ENCODE measurements around the gene NOL4L. TPM values are rescaled to one million over a fixed set of nuclear protein-coding genes. Genes with fewer than 3 reads are reported as not detected.

NOL4L gene
- total and polyA plus RNA-seq, 2 experiments from 2014 or later = 35.6 to 42.9 TPM

- H3K4me2 ChIP-seq = peak overlapping the region; percentile 83
- no peaks in the 10 kb centered on the region for H3K9me2 ChIP-seq (replicated peaks; ENCODE audit: insufficient read depth)
- H3K36me3 ChIP-seq (replicated peaks; ENCODE audit: insufficient read depth, low read depth) = no peaks in the 10 kb centered on the region
- 84% methylated on average over 18 of the region's 18 CpGs for WGBS (ENCODE audit: low lambda C conversion rate, missing lambda C conversion rate)
- H3K27me3 ChIP-seq = no peaks in the 10 kb centered on the region
- H3K9me3 ChIP-seq (ENCODE audit: low read depth) = no peaks in the 10 kb centered on the region
- DNase-seq (ENCODE audit: low spot score) = no peak
- no peak overlapping the region for H3K4me3 ChIP-seq
- H2AFZ ChIP-seq = no peak overlapping the region
- TF ChIP-seq CTCF (IDR thresholded peaks at IDR 0.05; ENCODE audit: poor library complexity) (no peak), EZH2phosphoT487 (IDR thresholded peaks at IDR 0.05; ENCODE audit: low read depth, severe bottlenecking, unreplicated experiment) (no peak), EZH2 (IDR thresholded peaks at IDR 0.05; ENCODE audit: borderline replicate concordance) (no peak)
- H3K79me2 ChIP-seq = peaks cover 7% of the 10 kb centered on the region
- no peaks in the 10 kb centered on the region for H4K20me1 ChIP-seq (ENCODE audit: insufficient read depth, poor library complexity, severe bottlenecking)
- peaks cover 34% of the 10 kb centered on the region for H3K4me1 ChIP-seq (ENCODE audit: insufficient read depth)
- peak overlapping the region; percentile 64 for H3K27ac ChIP-seq
Observed at GRCh38 chr20:32535316-32535952, 49.7 kb downstream of the NOL4L start.

GRCh38 chr20:32534661-32535240, 50.4 kb downstream of the NOL4L start:
- 57% methylated on average over 8 of the region's 8 CpGs for WGBS (ENCODE audit: low lambda C conversion rate, missing lambda C conversion rate)
- Histone ChIP-seq H3K9me2 (replicated peaks; ENCODE audit: insufficient read depth) (no peaks in the 10 kb centered on the region), H3K4me3 (no peak overlapping the region), H3K4me1 (ENCODE audit: insufficient read depth) (peaks cover 27% of the 10 kb centered on the region), H3K4me2 (no peak overlapping the region), H2AFZ (no peak overlapping the region), H3K9me3 (ENCODE audit: low read depth) (no peaks in the 10 kb centered on the region), H3K79me2 (peaks cover 3% of the 10 kb centered on the region), H3K36me3 (replicated peaks; ENCODE audit: insufficient read depth, low read depth) (no peaks in the 10 kb centered on the region), H4K20me1 (ENCODE audit: insufficient read depth, poor library complexity, severe bottlenecking) (no peaks in the 10 kb centered on the region), H3K27me3 (no peaks in the 10 kb centered on the region), H3K27ac (no peak overlapping the region)
- TF ChIP-seq CTCF (IDR thresholded peaks at IDR 0.05; ENCODE audit: poor library complexity) = no peak
- no peak for TF ChIP-seq EZH2 (IDR thresholded peaks at IDR 0.05; ENCODE audit: borderline replicate concordance)
- TF ChIP-seq EZH2phosphoT487 (IDR thresholded peaks at IDR 0.05; ENCODE audit: low read depth, severe bottlenecking, unreplicated experiment) = no peak
- DNase-seq (ENCODE audit: low spot score) = no peak

- no peak for DNase-seq (ENCODE audit: low spot score)
- no peaks in the 10 kb centered on the region for H3K9me2 ChIP-seq (replicated peaks; ENCODE audit: insufficient read depth)
- TF ChIP-seq EZH2 (IDR thresholded peaks at IDR 0.05; ENCODE audit: borderline replicate concordance) (no peak), EZH2phosphoT487 (IDR thresholded peaks at IDR 0.05; ENCODE audit: low read depth, severe bottlenecking, unreplicated experiment) (no peak), CTCF (IDR thresholded peaks at IDR 0.05; ENCODE audit: poor library complexity) (no peak)
- no peaks in the 10 kb centered on the region for H3K27me3 ChIP-seq
- no peak overlapping the region for H3K27ac ChIP-seq
- WGBS (ENCODE audit: low lambda C conversion rate, missing lambda C conversion rate) = 91% methylated on average over 6 of the region's 6 CpGs
- H3K36me3 ChIP-seq (replicated peaks; ENCODE audit: insufficient read depth, low read depth) = no peaks in the 10 kb centered on the region
- no peak overlapping the region for H2AFZ ChIP-seq
- H3K4me3 ChIP-seq = no peak overlapping the region
- H4K20me1 ChIP-seq (ENCODE audit: insufficient read depth, poor library complexity, severe bottlenecking) = no peaks in the 10 kb centered on the region
- H3K4me2 ChIP-seq = no peak overlapping the region
- no peaks in the 10 kb centered on the region for H3K79me2 ChIP-seq
- peaks cover 20% of the 10 kb centered on the region for H3K4me1 ChIP-seq (ENCODE audit: insufficient read depth)
- H3K9me3 ChIP-seq (ENCODE audit: low read depth) = no peaks in the 10 kb centered on the region
Observed at GRCh38 chr20:32533732-32534131, 51.4 kb downstream of the NOL4L start.
